Measurements from ENCODE around the gene ECHDC3. TPM values are rescaled to one million over a fixed set of nuclear protein-coding genes. Genes with fewer than 3 reads are reported as not detected.

The ECHDC3 gene
- polyA plus RNA-seq, 1 of the 3 experiments (the other 2 are of a cell fraction): 13.5 TPM

DNA sequence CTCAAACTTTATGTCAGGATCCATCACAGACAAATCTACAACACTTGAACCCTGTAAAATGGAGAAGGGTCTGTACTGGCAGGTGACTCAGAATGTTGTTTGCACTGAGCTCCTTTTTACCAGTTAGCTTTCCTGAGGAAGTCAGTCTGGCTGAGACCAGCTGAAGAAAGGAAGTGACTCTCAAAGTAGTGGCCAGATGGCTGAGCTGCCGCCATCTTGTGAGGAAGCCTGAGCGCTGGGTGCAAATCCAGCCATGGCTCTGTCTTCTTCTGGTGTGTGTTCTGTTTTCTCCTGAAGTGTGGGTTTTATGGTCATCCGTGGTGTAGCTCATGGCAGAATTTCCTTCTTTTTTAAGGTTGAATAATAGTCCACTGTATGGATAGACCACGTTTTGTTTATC lies 25.5 kb upstream of the ECHDC3 start:
- Histone ChIP-seq H3K36me3 (replicated peaks in 1 of 2; ENCODE audit: control insufficient read depth in 1 of 2, insufficient read depth in 2 of 2, low read length in 1 of 2) (no peaks in the 10 kb centered on the region), H3K4me2 (no peak overlapping the region), H4K20me1 (ENCODE audit: insufficient read depth) (no peaks in the 10 kb centered on the region), H3F3A (replicated peaks; ENCODE audit: insufficient read depth) (no peaks in the 10 kb centered on the region), H2AFZ (ENCODE audit: low read depth) (no peak overlapping the region), H3K9me3 (no peaks in the 10 kb centered on the region), H3K9me2 (no peaks in the 10 kb centered on the region), H3K4me3 (ENCODE audit: low read depth in 2 of 2, low read length in 1 of 2) (no peak overlapping the region), H3K9ac (no peak overlapping the region), H3K27ac (ENCODE audit: low read depth in 2 of 2, low read length in 1 of 2) (no peak overlapping the region), H3K27me3 (ENCODE audit: insufficient read depth) (no peaks in the 10 kb centered on the region), H3K79me2 (ENCODE audit: insufficient read depth) (no peaks in the 10 kb centered on the region), H3K4me1 (ENCODE audit: control insufficient read depth in 1 of 2, insufficient read depth in 2 of 2, low read depth in 1 of 2, low read length in 1 of 2) (no peaks in the 10 kb centered on the region)
- TF ChIP-seq TAF1 (IDR thresholded peaks at IDR 0.05; ENCODE audit: borderline replicate concordance, low read depth, low read length) (no peak), RAD21 (IDR thresholded peaks at IDR 0.05; ENCODE audit: low read length) (no peak), EZH2phosphoT487 (IDR thresholded peaks at IDR 0.05; ENCODE audit: borderline replicate concordance, low read depth) (no peak), MXI1 (IDR thresholded peaks at IDR 0.05; ENCODE audit: low read depth, low read length) (no peak), GATA2 (CRISPR knock-in tag; IDR thresholded peaks at IDR 0.05) (no peak), EP300 (IDR thresholded peaks at IDR 0.05; ENCODE audit: borderline replicate concordance in 1 of 2, low read depth in 1 of 2, low read length in 1 of 2) (no peak), RFX5 (IDR thresholded peaks at IDR 0.05; ENCODE audit: low read length) (no peak), MEF2A (IDR thresholded peaks at IDR 0.05; ENCODE audit: borderline replicate concordance, low read depth) (no peak), GABPA (IDR thresholded peaks at IDR 0.05; ENCODE audit: low read depth) (no peak), TEAD4 (IDR thresholded peaks at IDR 0.05; ENCODE audit: borderline replicate concordance, insufficient read depth) (no peak), FOXM1 (IDR thresholded peaks at IDR 0.05; ENCODE audit: low read depth) (no peak)
- TF ChIP-seq, protein P1, sequence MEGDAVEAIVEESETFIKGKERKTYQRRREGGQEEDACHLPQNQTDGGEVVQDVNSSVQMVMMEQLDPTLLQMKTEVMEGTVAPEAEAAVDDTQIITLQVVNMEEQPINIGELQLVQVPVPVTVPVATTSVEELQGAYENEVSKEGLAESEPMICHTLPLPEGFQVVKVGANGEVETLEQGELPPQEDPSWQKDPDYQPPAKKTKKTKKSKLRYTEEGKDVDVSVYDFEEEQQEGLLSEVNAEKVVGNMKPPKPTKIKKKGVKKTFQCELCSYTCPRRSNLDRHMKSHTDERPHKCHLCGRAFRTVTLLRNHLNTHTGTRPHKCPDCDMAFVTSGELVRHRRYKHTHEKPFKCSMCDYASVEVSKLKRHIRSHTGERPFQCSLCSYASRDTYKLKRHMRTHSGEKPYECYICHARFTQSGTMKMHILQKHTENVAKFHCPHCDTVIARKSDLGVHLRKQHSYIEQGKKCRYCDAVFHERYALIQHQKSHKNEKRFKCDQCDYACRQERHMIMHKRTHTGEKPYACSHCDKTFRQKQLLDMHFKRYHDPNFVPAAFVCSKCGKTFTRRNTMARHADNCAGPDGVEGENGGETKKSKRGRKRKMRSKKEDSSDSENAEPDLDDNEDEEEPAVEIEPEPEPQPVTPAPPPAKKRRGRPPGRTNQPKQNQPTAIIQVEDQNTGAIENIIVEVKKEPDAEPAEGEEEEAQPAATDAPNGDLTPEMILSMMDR (IDR thresholded peaks at IDR 0.05): no peak
- TF ChIP-seq, protein P2, sequence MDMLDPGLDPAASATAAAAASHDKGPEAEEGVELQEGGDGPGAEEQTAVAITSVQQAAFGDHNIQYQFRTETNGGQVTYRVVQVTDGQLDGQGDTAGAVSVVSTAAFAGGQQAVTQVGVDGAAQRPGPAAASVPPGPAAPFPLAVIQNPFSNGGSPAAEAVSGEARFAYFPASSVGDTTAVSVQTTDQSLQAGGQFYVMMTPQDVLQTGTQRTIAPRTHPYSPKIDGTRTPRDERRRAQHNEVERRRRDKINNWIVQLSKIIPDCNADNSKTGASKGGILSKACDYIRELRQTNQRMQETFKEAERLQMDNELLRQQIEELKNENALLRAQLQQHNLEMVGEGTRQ (IDR thresholded peaks at IDR 0.05; ENCODE audit: borderline replicate concordance, low read depth, low read length): no peak
- CTCF ChIA-PET: interaction anchor here (1.2 kb wide), 1 partner anchor 8 kb away, joined by 4 read pairs; no protein-coding TSS in a partner anchor
- 63% methylated on average over 4 of the region's 4 CpGs for WGBS (ENCODE audit: low lambda C conversion rate)
- POLR2A ChIA-PET: no interaction called here
- DNase-seq: no peak

DNA sequence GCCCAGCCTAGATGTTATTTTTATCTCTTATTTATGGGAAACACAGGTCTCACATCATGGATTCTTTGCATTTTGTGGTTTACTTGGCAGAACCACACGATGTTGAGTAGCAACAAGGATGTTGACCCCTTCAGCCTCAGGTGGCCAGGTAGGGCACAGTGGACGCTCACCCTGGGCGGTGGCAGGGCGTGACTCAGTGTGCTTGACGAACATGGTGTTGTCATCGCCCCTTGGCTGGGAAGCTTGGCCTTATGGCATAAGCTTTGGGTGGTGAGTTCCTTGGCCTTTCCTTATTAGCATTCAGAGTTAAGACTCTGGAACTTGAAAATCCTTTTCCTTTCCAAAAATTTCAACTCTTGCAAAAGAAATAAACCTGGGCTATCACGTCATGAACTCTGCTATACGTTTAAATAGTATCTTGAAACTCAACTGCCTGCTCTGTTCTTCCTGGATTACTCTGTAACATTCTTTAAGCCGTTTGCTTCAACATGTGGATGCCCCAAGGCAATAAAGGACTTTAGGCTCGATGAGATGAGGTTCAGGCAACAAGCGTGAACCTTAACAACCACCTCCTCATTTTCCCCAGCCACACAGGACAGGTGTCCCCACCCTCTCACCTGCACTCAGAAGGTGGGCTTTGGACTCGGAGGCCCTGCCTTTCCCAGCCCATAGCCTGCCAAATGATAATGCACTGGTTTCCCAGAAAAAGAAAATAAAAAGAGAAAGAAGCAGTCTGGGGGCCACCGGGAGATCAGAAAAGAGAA lies 22.5 kb upstream of the ECHDC3 start:
- no peaks in the 10 kb centered on the region for H3K9me3 ChIP-seq
- no peaks in the 10 kb centered on the region for H3K79me2 ChIP-seq (ENCODE audit: insufficient read depth)
- no peak overlapping the region for H3K4me3 ChIP-seq (ENCODE audit: low read depth in 2 of 2, low read length in 1 of 2)
- H3K27me3 ChIP-seq (ENCODE audit: insufficient read depth): no peaks in the 10 kb centered on the region
- no peaks in the 10 kb centered on the region for H3K4me1 ChIP-seq (ENCODE audit: control insufficient read depth in 1 of 2, insufficient read depth in 2 of 2, low read depth in 1 of 2, low read length in 1 of 2)
- no peak overlapping the region for H2AFZ ChIP-seq (ENCODE audit: low read depth)
- H3K9ac ChIP-seq: no peak overlapping the region
- no peaks in the 10 kb centered on the region for H3K36me3 ChIP-seq (replicated peaks in 1 of 2; ENCODE audit: control insufficient read depth in 1 of 2, insufficient read depth in 2 of 2, low read length in 1 of 2)
- POLR2A ChIA-PET: no interaction called here
- no peak overlapping the region for H3K4me2 ChIP-seq
- H3F3A ChIP-seq (replicated peaks; ENCODE audit: insufficient read depth): no peaks in the 10 kb centered on the region
- H4K20me1 ChIP-seq (ENCODE audit: insufficient read depth): no peaks in the 10 kb centered on the region
- no peak for DNase-seq
- WGBS (ENCODE audit: low lambda C conversion rate): 60% methylated on average over 13 of the region's 13 CpGs
- no peaks in the 10 kb centered on the region for H3K9me2 ChIP-seq
- no peak overlapping the region for H3K27ac ChIP-seq (ENCODE audit: low read depth in 2 of 2, low read length in 1 of 2)
- CTCF ChIA-PET: interaction anchor here (0.7 to 1.9 kb wide), 3 partner anchors 107 to 205 kb away, joined by 4 to 6 read pairs (median 4); no protein-coding TSS in a partner anchor
- TF ChIP-seq ELF1 (IDR thresholded peaks at IDR 0.05): no peak
- TF ChIP-seq, protein P3, sequence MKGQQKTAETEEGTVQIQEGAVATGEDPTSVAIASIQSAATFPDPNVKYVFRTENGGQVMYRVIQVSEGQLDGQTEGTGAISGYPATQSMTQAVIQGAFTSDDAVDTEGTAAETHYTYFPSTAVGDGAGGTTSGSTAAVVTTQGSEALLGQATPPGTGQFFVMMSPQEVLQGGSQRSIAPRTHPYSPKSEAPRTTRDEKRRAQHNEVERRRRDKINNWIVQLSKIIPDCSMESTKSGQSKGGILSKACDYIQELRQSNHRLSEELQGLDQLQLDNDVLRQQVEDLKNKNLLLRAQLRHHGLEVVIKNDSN (IDR thresholded peaks at IDR 0.05; ENCODE audit: borderline replicate concordance, low read depth): no peak
- no peak for TF ChIP-seq RFX5 (IDR thresholded peaks at IDR 0.05; ENCODE audit: low read length)
- no peak for TF ChIP-seq TAF1 (IDR thresholded peaks at IDR 0.05; ENCODE audit: borderline replicate concordance, low read depth, low read length)
- TF ChIP-seq, protein P4, sequence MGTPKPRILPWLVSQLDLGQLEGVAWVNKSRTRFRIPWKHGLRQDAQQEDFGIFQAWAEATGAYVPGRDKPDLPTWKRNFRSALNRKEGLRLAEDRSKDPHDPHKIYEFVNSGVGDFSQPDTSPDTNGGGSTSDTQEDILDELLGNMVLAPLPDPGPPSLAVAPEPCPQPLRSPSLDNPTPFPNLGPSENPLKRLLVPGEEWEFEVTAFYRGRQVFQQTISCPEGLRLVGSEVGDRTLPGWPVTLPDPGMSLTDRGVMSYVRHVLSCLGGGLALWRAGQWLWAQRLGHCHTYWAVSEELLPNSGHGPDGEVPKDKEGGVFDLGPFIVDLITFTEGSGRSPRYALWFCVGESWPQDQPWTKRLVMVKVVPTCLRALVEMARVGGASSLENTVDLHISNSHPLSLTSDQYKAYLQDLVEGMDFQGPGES (IDR thresholded peaks at IDR 0.05; ENCODE audit: low read depth, low read length): no peak
- TF ChIP-seq SMC3 (IDR thresholded peaks at IDR 0.05; ENCODE audit: low read depth, low read length): no peak
- TF ChIP-seq TEAD4 (IDR thresholded peaks at IDR 0.05; ENCODE audit: borderline replicate concordance, insufficient read depth): no peak
- no peak for TF ChIP-seq GABPA (IDR thresholded peaks at IDR 0.05; ENCODE audit: low read depth)
- TF ChIP-seq RXRA (IDR thresholded peaks at IDR 0.05; ENCODE audit: borderline replicate concordance, low read depth): no peak
- no peak for TF ChIP-seq CHD2 (IDR thresholded peaks at IDR 0.05; ENCODE audit: low read length, partially characterized antibody)
- no peak for TF ChIP-seq SIN3A (IDR thresholded peaks at IDR 0.05; ENCODE audit: borderline replicate concordance, low read depth, low read length)
- TF ChIP-seq RCOR1 (IDR thresholded peaks at IDR 0.05; ENCODE audit: low read length): no peak

All from SK-N-SH (cell line).